PC-3 (cell line): Measurements from ENCODE around the gene AFMID. TPM values are rescaled to one million over a fixed set of nuclear protein-coding genes. Genes with fewer than 3 reads are reported as not detected.

Source experiments
- ATAC-seq: fragments of 200-7000 bp; cut with Tn5 transposase; 2 replicates; pipeline ENCODE4 v1.9.1; 2020; ENCODE audit warnings: mild to moderate bottlenecking, moderate library complexity
- BruUV-seq: library from RNA; stranded (reverse); fragments of 400-500 nt; replicated peaks from 2 replicates; lab custom pipeline; 2021; lab: Mats Ljungman, UMichigan
- CTCF ChIA-PET: fragments of 300-600 bp; sonication (Branson Sonifier 250); formaldehyde crosslinking; loops from one replicate; lab custom pipeline; 2022; ENCODE audit warnings: antibody characterized with exemption; lab: Charles Lee
- POLR2A ChIA-PET: fragments of 300-600 bp; sonication (Branson Sonifier 250); formaldehyde crosslinking; loops from one replicate; lab custom pipeline; 2022; ENCODE audit warnings: antibody characterized with exemption; ENCODE audit not compliant: unreplicated experiment; lab: Charles Lee
- DNase-seq: peaks from one replicate; pipeline ENCODE4 v3.0.0-alpha.2; 2015
- H2AFZ ChIP-seq: fragments of 300-600 bp; sonication (generic); 2 replicates; pipeline ENCODE4 v1.6.0; 2016; ENCODE audit warnings: antibody characterized with exemption, low read length
- H3F3A ChIP-seq: fragments of 300-600 bp; sonication (generic); one replicate; pipeline ENCODE4 v1.6.0; 2017; ENCODE audit warnings: antibody characterized with exemption, low read length, control low read depth, mild to moderate bottlenecking; ENCODE audit not compliant: unreplicated experiment
- H3K27ac ChIP-seq: fragments of 300-600 bp; sonication (generic); 2 replicates; pipeline ENCODE4 v1.5.1; 2016; ENCODE audit warnings: mild to moderate bottlenecking, low read length
- H3K27me3 ChIP-seq: fragments of 300-600 bp; sonication (generic); 2 replicates; pipeline ENCODE4 v1.6.1; 2016; ENCODE audit warnings: low read length, mixed read lengths
- H3K36me3 ChIP-seq: fragments of 300-600 bp; sonication (generic); 2 replicates; pipeline ENCODE4 v1.6.1; 2016; ENCODE audit warnings: low read depth, mixed run types, low read length, mixed read lengths
- H3K4me1 ChIP-seq: fragments of 300-600 bp; sonication (generic); 2 replicates; pipeline ENCODE4 v1.5.1; 2016; ENCODE audit warnings: low read length; ENCODE audit not compliant: insufficient read depth
- H3K4me2 ChIP-seq: fragments of 300-600 bp; sonication (generic); 2 replicates; pipeline ENCODE4 v1.6.0; 2016; ENCODE audit warnings: low read length
- H3K4me3 ChIP-seq: fragments of 300-600 bp; sonication (generic); 2 replicates; pipeline ENCODE4 v1.5.1; 2016; ENCODE audit warnings: mild to moderate bottlenecking, low read length, mixed read lengths
- H3K79me2 ChIP-seq: fragments of 300-600 bp; sonication (generic); 2 replicates; pipeline ENCODE4 v1.6.1; 2017; ENCODE audit warnings: low read length, mixed read lengths
- H3K9ac ChIP-seq: fragments of 300-600 bp; sonication (generic); 2 replicates; pipeline ENCODE4 v1.6.0; 2016; ENCODE audit warnings: mild to moderate bottlenecking, low read length
- H3K9me2 ChIP-seq: fragments of 300-600 bp; sonication (generic); replicated peaks from 2 replicates; pipeline ENCODE4 v1.6.1; 2016; ENCODE audit warnings: mixed run types, low read length, mixed read lengths
- H3K9me3 ChIP-seq: fragments of 300-600 bp; sonication (generic); 2 replicates; pipeline ENCODE4 v1.6.1; 2016; ENCODE audit warnings: low read length, mixed read lengths
- H4K20me1 ChIP-seq: fragments of 300-600 bp; sonication (generic); 2 replicates; pipeline ENCODE4 v1.6.1; 2016; ENCODE audit warnings: low read length, mixed read lengths
- EZH2 ChIP-seq: fragments of 300-600 bp; sonication (generic); IDR thresholded peaks from one replicate; pipeline ENCODE4 v1.6.1; 2017; ENCODE audit warnings: antibody characterized with exemption, mild to moderate bottlenecking, low read length; ENCODE audit not compliant: unreplicated experiment
- EZH2phosphoT487 ChIP-seq: fragments of 300-600 bp; sonication (generic); IDR thresholded peaks from 2 replicates; pipeline ENCODE4 v1.6.1; 2018; ENCODE audit warnings: mild to moderate bottlenecking, antibody characterized with exemption, low read length, borderline replicate concordance
- intact Hi-C: fragments of 100-400 bp; cut with micrococcal nuclease; formaldehyde crosslinking; loops from 2 replicates; pipeline ENCODE4 v1.9.0; 2023
- total RNA-seq: library from RNA; depleted of rRNA; stranded (reverse); fragments of >200 nt; gene quantifications from 2 replicates; pipeline ENCODE4 v1.2.3, GENCODE V29; 2014
- TF ChIP-seq, protein P1 (sequence below): fragments of 300-600 bp; sonication (generic); conservative IDR thresholded peaks from 2 replicates; pipeline ENCODE4 v1.5.1; 2017; ENCODE audit warnings: antibody characterized with exemption, low read depth, mild to moderate bottlenecking, low read length

Gene AFMID
- total RNA-seq, 1 experiment from 2014 or later: 58.9 TPM

DNA sequence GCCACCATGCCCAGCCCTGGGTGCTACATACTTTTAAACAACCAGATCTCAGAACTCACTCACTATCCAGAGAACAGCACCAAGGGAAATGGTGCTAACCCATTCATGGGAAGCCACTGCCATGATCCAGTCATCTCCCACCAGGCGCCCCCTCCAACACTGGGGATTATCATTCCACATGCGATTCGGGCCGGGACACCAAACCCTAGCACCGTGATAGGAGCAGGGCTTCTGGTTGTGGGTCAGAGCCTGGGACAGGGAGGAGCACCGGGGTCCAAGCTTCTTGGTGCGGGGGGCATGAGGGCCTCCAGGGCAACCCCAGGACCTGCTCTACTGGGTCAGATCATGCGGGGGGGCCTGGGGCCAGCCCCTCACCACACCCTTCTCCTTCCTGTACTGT is 48.7 kb downstream of the AFMID start:
- Histone ChIP-seq H3K9me3 (no peaks in the 10 kb centered on the region), H3K79me2 (no peaks in the 10 kb centered on the region), H3K9ac (no peak overlapping the region), H3K9me2 (no peaks in the 10 kb centered on the region), H3K4me2 (no peak overlapping the region), H3K4me3 (no peak overlapping the region), H3K27ac (no peak overlapping the region), H3K36me3 (no peaks in the 10 kb centered on the region), H3K4me1 (no peaks in the 10 kb centered on the region), H4K20me1 (no peaks in the 10 kb centered on the region), H2AFZ (no peak overlapping the region), H3K27me3 (peaks cover 3% of the 10 kb centered on the region; the same call in 1 of the 2 replicates), H3F3A (no peaks in the 10 kb centered on the region)
- BruUV-seq: no TSS peak
- TF ChIP-seq EZH2phosphoT487 (no peak), EZH2 (no peak)
- TF ChIP-seq, protein P1, sequence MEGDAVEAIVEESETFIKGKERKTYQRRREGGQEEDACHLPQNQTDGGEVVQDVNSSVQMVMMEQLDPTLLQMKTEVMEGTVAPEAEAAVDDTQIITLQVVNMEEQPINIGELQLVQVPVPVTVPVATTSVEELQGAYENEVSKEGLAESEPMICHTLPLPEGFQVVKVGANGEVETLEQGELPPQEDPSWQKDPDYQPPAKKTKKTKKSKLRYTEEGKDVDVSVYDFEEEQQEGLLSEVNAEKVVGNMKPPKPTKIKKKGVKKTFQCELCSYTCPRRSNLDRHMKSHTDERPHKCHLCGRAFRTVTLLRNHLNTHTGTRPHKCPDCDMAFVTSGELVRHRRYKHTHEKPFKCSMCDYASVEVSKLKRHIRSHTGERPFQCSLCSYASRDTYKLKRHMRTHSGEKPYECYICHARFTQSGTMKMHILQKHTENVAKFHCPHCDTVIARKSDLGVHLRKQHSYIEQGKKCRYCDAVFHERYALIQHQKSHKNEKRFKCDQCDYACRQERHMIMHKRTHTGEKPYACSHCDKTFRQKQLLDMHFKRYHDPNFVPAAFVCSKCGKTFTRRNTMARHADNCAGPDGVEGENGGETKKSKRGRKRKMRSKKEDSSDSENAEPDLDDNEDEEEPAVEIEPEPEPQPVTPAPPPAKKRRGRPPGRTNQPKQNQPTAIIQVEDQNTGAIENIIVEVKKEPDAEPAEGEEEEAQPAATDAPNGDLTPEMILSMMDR: no peak
- DNase-seq (no peak), ATAC-seq (no peak)
- POLR2A ChIA-PET: no interaction called here
- CTCF ChIA-PET: no interaction called here
- intact Hi-C loops: no loop called here

DNA sequence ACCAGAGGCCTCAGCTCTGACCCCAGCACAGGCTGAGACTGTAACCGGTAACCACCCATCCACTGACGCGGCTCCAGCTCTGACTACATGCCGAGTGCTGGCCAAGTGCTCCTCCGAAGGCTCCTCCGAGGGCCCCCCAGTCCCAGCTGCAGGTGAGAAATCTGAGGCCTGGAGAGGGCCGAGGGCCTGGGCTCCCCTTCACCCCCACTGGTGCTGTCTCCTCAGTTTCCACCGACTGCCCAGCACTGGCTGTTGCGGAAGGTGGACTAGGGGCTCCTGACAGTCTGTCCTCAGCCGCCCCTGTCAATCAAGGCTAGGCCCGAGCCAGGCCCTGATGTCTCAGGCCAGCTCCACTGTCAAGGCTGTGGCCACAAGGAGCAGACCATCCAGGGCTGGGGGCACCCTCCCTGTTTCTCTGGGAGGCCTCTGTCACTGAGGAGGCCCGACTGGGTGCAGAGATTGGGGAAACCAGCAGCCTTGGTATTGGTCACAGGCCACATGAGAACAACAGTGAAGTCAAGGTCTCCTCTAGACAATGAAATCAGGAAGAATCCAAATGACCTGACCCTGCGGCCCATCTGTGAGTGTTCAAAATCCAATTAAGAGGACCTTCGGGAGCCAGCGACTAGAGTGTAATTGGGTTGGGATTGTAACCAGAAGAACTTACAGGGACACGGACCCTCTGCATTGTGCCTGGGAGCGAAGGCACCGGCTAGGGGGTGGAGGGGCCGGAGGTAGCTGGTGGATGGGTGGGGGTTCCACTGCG is 49.4 kb downstream of the AFMID start:
- CTCF ChIA-PET: no interaction called here
- no peak for ATAC-seq
- BruUV-seq: no TSS peak

More for the DNA sequence above, 49.4 kb downstream of the AFMID start:
- no peaks in the 10 kb centered on the region for H3K36me3 ChIP-seq
- no peaks in the 10 kb centered on the region for H4K20me1 ChIP-seq
- no peak overlapping the region for H3K27ac ChIP-seq
- no peak for DNase-seq
- H3F3A ChIP-seq: no peaks in the 10 kb centered on the region
- no peaks in the 10 kb centered on the region for H3K9me2 ChIP-seq
- no peaks in the 10 kb centered on the region for H3K79me2 ChIP-seq
- POLR2A ChIA-PET: no interaction called here
- H3K4me2 ChIP-seq: no peak overlapping the region
- H3K9ac ChIP-seq: no peak overlapping the region
- TF ChIP-seq EZH2phosphoT487: no peak
- TF ChIP-seq EZH2: no peak
- TF ChIP-seq, protein P1: no peak
- 0 out of 2 replicates have a peak, but pooled peaks cover under 1% of the 10 kb centered on the region for H3K27me3 ChIP-seq
- H3K9me3 ChIP-seq: no peaks in the 10 kb centered on the region
- no peak overlapping the region for H3K4me3 ChIP-seq
- H3K4me1 ChIP-seq: no peaks in the 10 kb centered on the region
- H2AFZ ChIP-seq: no peak overlapping the region
- intact Hi-C loops: no loop called here
